Measurements from ENCODE around the gene HNRNPDL. TPM values are rescaled to one million over a fixed set of nuclear protein-coding genes. Genes with fewer than 3 reads are reported as not detected.

Gene HNRNPDL
- total and polyA plus RNA-seq, 2 of the 13 experiments (the other 11 are each of a cell fraction or from before 2014, with no cell fraction given), result 167 to 414 TPM

GRCh38 chr4:82430193-82430963 lies at the start of gene HNRNPDL, which contains the start of gene ENOPH1 (continued):
- TF ChIP-seq ZBTB8A (CRISPR knock-in tag; IDR thresholded peaks at IDR 0.05; ENCODE audit: borderline replicate concordance, low read depth) (0 out of 2 replicates have a peak, but pooled peaks have one; percentile 17), PATZ1 (CRISPR knock-in tag; IDR thresholded peaks at IDR 0.05) (peak; percentile 70), ZNF101 (CRISPR knock-in tag; IDR thresholded peaks at IDR 0.05; ENCODE audit: borderline replicate concordance, low read depth) (0 out of 2 replicates have a peak, but pooled peaks have one; percentile 78), HOXA9 (CRISPR knock-in tag; IDR thresholded peaks at IDR 0.05; ENCODE audit: borderline replicate concordance) (peak; percentile 90; the same call in 1 of the 2 replicates), ADNP (CRISPR knock-in tag; IDR thresholded peaks at IDR 0.05) (no peak), ZNF878 (CRISPR knock-in tag; IDR thresholded peaks at IDR 0.05) (peak; percentile 97), ZNF678 (CRISPR knock-in tag; IDR thresholded peaks at IDR 0.05) (no peak), ZNF3 (CRISPR knock-in tag; IDR thresholded peaks at IDR 0.05) (no peak), ZSCAN29 (CRISPR knock-in tag; conservative IDR thresholded peaks at IDR 0.05) (no peak; the same call in 1 of the 2 replicates), TBX3 (IDR thresholded peaks at IDR 0.05; ENCODE audit: borderline replicate concordance) (0 out of 2 replicates have a peak, but pooled peaks have one; percentile 34), ZNF709 (CRISPR knock-in tag; IDR thresholded peaks at IDR 0.05) (peak; percentile 82), BRD4 (CRISPR knock-in tag; IDR thresholded peaks at IDR 0.05) (0 out of 2 replicates have a peak, but pooled peaks have one; percentile 71), HMGXB3 (CRISPR knock-in tag; IDR thresholded peaks at IDR 0.05; ENCODE audit: borderline replicate concordance) (peak; percentile 52; the same call in 1 of the 2 replicates), RNF2 (conservative IDR thresholded peaks at IDR 0.05; ENCODE audit: low read depth) (peak; percentile 88), CSRNP1 (CRISPR knock-in tag; IDR thresholded peaks at IDR 0.05) (peak; percentile 99), RXRB (CRISPR knock-in tag; IDR thresholded peaks at IDR 0.05; ENCODE audit: borderline replicate concordance) (peak; percentile 72), KLF15 (CRISPR knock-in tag; IDR thresholded peaks at IDR 0.05; ENCODE audit: borderline replicate concordance) (0 out of 2 replicates have a peak, but pooled peaks have one; percentile 55), ZMAT3 (CRISPR knock-in tag; conservative IDR thresholded peaks at IDR 0.05) (peak; percentile 68), ZFX (CRISPR knock-in tag; IDR thresholded peaks at IDR 0.05; ENCODE audit: low read depth) (peak; percentile 81), SKI (IDR thresholded peaks at IDR 0.05; ENCODE audit: partially characterized antibody) (peak; percentile 55), MEIS1 (CRISPR knock-in tag; IDR thresholded peaks at IDR 0.05; ENCODE audit: borderline replicate concordance) (peak; percentile 57; the same call in 1 of the 2 replicates), TAF1 (CRISPR knock-in tag; IDR thresholded peaks at IDR 0.05) (peak; percentile 66)
